Medulla oblongata (tissue), 1 donor: ENCODE measurements around the gene SH3PXD2A.
"Not testable (repeated sequence)": the region's sequence is repeated elsewhere in the genome, so short reads cannot be mapped to it uniquely, and the experiment has no call there.

Source experiments
- DNase-seq: peaks from one replicate; pipeline ENCODE4 v3.0.0-alpha.2; 2015; ENCODE audit errors: extremely low spot score

The SH3PXD2A gene

DNA sequence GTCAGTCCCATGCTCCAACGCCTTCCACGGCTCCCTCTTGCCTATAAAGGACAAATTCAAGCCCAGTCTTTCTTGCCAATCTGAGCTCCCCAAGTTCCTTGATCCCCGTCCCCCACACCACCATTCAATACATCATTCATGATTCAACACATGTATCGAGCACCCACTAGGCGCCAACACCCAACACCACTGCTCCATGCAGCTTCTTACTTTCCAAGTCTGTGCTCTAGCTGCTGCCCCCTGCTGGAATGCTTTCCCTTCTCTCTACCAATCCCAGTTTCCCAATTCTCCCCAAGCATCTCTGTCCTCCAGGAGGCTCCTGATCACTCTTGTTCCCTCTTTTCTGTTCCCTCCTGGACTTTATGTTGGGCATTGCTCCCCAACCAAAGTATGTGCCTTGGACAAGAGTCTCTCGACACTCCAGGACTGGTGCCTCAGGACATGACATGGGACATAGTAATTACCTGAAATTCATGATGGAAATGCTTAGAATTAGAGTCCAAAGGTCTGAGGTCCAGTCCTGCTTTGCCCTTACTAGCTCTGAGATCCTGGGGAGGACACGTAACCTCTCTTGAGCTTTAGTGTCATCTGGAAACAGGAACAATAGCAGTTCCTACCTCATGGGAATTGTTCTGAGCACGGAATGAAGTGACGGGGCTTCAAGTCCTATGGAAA, 189.2 kb downstream of the SH3PXD2A start:
- DNase-seq, result peak; percentile 45

DNA sequence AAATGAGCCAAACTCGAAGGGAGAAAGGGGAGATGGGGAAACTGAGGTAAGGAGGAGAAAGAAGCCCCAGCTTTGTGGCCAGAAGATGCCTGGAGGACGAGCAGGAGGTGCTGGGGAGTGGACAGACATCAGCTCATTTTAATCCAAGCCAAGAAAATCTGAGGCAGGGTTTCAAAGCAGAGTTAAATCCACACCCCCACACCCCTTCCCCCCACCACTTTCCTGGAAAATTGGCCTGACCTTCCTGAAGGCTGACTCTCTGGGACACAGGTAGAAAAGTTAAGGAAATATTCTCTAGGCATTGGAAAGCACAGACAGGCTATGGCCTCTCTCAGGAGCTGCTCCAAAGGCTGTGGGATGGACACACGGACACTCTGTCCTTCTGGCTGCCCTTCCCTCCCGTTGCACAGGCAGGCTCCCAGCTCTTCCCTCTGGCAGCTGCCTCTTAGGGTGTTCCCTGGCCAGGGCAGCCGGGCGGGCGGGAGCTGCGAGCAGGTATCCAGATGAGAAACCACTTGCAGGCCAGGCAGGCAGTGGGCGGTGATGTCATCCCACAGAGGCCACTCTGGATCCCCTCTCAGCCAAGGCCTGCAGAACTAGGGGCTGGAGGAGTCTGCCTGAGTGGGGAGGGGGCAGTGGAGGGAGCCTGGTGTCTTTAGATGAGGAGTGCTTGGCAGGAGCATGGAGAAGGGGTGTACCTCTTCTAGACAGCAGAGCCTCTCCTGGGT, 190.1 kb downstream of the SH3PXD2A start:
- no peak for DNase-seq

DNA sequence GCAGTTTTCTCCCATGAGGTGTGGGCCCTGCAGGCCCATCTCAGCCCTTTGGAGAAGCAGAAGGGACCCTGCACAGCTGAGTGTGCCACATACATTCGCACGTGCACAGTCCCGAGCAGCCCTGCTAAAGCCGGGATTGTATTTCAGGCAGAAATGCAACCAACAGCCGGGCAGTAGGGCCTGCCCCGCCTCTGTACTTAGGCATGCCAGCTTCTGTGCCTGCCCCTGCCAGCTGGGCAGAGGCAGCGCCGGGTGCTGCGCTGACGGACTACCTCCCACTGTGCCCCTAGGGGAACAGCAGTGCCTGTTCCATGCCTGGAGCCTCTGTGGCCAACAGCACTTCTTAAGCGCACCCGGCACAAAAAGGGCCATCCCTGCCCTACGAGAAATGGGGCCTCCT, 191.6 kb downstream of the SH3PXD2A start:
- DNase-seq, result peak; percentile 88

DNA sequence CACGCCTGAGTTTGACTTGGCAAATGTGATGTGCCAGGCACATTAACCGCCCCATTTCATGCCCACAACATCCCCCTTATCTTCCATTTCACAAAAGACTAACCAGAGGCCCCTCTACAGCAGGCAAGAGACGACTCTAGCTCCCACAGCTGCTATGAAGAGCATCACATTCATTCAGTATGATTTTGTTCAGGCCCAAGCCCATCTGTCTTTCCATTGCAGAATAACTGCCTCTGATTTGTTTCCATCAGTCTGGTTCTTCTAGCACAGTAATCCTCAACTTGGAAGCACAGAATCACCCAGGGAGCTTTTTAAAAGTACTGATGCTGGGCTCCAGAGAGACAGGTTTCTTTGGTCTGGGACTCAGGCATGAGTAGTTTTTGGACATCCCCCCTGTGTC, 192.1 kb downstream of the SH3PXD2A start:
- DNase-seq, result no peak

DNA sequence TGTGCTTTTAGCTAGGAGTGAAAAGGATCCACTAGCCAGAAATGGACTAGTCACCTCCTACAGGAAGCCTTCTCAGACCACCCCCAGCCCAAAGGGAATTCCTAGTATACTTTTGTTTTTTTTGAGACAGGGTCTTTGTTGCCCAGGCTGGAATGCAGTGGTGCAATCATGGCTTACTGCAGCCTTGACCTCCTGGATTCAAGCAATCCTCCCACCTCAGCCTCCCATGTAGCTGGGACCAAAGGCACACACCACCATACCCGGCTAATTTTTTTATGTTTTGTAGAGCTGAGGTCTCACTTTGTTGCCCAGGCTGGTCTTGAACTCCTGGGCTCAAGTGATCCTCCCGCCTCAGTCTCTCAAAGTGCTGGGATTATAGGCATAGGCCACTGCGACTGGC, 192.7 kb downstream of the SH3PXD2A start:
- DNase-seq, result not testable (repeated sequence)

DNA sequence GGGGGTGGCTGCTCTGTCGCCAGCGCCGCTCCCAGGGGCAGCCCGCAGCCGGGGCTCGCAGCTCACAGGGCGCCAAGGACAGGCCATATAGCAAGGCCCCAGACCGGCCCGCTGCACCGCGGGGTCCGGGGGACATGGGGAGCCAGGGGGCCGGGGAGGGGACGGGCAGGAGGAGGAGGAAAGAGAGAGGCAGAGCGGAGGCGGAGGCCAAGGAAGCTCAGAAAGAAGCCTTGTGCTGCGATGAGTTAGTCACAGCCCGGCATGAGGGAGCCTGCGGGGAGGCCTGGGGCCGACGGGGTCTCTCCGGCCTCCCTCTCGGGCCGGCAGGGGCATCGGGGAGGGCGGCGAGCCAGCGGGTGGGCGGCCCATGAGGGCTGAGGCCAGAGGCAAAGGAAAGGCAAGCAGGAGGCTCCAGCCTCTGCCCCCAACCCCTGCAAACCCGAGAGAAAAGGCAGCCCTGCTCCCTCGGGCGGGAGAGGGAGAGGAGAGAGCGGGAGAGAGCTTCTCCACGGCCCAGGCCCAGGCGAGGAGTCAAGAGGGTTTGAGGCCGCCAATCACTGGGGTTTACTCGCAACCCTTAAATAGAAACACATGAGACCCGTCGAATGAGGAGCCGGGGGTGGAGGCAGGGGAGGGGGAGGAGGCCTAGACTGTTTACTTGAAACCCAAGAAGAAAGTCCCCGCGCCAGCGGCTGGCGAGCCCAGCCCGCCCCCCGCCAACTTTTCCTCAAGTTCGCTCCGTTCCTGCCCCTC, 194.0 kb downstream of the SH3PXD2A start:
- DNase-seq, result peak; percentile 54

DNA sequence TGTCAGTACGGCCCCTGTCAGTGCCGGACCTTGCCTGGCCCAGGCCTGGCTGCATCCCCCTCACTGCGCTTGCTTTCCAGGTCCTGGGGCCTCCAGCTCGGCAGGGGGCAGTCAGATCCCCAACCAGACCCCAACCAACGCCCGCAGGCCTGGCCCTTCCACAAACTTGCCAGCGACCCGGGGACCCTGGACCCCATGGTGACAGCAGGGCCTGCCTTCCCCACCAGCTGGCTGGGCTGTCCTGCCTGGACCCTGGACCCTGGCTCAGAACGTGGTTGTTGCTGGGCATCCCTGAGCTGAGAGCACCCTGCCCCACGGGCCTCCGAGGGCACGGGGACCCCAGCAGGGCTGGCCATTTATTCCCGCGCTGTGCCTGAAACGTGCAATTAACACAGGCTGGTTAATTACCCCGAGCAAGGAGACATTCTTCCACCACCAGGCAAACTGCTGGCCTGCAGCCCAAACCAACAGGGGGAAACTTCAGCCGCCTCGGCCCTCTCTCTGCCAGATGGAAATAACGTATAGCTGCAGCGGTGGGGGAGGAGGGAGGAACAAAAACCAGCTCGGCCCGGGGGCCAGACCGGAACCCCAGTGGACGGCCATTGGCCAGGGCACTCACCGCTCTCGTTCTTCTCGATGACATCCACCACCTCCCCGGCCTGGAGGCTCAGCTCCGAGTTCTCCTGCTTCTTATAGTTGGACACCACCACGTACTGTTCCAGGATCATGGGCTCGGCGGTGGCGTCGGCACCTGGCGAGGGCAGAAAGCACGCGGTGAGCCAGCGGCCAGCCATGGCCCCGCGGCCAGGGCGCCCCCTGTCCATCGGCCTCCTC, 194.8 kb downstream of the SH3PXD2A start:
- DNase-seq, result no peak

DNA sequence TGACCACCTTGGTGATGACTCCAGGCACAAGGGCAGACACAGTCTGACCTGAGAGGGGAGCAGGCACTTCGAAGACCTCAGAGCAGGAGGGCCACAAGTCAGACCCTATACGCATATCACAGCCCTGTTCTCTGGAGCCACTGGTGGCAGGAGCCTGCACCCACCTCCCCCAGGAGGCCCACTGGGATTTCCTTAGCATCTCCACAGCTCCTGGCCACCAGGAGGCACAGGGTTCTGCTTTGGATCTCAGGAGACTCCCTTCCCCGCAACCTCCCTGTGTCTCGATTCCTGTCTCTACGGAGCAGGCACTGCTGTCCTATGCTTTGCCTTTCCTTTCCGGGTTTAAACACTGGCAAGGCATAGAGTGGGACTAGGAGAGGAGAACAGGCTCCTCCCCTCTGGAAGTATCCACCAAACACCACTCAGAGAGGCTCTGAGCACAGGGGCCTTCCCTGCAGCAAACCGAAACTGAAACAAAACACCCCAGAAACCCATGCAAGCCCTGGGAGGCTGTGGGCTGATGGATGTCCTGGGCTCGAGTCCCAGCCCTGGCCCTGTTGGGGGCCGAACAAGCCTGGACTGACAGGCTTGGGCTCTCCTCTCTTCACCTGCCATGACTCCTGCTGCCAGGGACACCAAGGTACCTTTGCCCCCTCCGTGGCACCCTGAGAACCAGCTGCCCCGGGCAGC, 195.6 kb downstream of the SH3PXD2A start:
- DNase-seq, result peak; percentile 89

DNA sequence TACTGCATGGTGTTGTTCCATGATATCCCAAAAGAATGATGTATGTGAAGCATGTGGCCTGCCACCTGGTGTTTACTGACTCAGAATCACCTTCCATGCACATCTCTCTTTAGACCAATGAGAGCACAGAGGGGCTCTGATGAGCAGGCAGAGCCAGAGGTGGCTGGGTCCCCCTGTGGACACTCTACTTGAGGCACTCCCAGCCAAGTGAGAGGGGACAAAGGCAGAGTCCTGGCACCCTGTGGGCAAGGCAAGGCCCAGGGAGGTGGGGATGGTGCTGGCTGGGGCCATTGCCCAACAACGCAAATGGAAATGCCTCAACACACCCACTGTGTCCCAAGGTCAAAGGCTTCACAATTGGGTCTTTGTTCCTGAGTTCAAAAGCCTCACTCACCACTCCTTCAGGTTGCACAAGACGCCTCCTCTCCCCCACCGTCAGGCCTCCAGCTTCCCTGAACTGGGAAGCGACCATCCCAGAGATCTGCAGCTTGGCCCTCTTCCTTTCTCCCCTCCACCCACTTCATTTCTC, 197.3 kb downstream of the SH3PXD2A start:
- no peak for DNase-seq

DNA sequence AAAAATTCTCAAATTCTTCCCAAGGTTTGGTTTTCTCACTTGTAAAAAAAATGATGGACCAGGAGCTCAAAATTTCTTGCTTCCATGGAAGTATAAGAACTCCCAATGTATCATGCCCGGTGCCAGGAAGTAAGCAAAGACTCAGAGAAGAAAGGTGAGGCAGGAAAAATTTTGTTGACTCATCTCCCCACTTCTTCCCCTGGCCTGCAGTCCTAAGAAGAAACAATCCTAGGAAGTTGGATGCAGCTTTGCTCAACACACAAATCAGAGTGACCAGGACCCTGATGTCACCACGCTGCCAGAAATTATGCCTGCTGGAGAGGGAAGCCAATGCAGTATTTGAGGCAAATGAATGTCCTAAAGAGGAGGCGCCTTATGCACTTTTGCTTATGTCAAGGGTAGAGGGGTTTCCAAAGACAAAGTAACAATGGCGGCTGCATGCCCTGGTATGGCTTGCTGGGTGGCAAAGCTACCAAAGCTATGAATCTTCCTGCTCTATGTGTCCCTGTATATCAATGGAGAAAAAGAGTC, 198.2 kb downstream of the SH3PXD2A start:
- DNase-seq, result no peak

DNA sequence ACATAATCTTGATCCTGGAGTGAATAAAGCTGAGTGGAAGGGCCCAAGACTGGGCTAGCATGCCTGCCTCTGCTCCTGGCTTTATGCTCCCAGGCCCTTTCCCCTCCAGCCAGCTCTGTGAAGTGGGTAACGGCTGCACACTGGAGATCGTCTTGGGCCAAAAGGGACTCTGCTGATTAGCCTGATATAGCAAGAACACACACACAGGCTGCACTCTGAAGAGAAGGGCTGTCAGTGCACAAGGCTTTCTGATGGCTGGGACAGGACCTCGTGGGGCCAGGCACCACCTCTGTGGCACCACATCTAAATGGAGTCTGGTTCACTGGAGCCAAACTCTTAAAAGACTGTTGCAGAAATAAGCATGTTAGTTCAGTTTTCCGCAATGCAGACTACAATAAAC, 200.5 kb downstream of the SH3PXD2A start:
- DNase-seq, result no peak

DNA sequence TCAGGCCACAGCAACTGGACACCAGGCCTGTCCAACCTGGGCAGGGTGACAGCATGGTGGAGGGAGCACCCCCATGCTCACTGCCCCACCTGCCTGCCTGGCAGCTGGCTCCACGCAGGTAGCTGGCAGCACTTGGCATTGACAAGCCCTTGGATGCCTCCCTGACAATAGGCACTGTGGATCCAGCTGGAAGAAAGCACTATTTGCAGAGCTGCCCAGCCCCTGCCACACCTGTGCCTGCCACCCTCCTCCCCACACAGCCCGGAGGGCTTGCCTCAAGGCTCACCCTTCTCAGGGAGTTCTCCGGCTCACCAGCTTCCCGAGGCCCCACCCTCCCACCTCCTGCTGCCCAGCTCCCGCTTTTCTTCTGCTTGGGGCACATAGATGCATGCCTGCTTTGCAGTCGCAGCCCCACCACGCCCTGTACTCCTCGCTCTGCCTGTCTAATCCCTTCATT, 201.8 kb downstream of the SH3PXD2A start:
- no peak for DNase-seq

DNA sequence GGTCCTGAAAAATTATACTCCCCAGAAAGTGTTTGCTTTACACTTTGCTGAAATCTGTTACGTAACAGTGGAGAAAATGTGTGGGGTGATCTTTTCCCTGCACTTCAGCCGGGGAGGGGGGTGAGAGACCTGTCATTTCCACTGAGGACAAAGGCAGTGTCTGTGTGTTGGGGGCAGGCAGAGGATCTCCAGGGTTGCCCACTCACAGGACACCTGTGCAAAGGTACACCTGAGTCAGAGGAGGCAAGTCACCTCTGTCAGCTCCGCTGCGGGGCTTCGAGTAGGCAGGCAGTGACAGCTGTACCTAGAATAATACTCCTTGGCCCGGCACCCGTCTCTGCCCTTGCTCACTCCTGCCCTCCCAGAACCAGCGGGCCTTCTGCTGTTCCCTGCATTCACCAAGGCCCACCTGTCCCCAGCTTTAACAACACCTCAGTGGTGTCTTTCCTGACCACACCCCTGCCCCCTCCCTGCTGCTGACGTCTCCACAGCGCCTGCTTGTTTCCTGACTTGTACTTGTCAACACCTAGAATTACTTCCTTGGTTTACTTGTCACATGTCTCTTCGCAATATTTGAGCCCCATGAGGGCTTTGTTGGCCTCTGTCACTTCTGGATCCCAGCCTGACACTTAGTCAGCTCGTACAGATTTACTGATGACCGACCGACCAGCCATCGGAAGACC, 202.6 kb downstream of the SH3PXD2A start:
- no peak for DNase-seq

DNA sequence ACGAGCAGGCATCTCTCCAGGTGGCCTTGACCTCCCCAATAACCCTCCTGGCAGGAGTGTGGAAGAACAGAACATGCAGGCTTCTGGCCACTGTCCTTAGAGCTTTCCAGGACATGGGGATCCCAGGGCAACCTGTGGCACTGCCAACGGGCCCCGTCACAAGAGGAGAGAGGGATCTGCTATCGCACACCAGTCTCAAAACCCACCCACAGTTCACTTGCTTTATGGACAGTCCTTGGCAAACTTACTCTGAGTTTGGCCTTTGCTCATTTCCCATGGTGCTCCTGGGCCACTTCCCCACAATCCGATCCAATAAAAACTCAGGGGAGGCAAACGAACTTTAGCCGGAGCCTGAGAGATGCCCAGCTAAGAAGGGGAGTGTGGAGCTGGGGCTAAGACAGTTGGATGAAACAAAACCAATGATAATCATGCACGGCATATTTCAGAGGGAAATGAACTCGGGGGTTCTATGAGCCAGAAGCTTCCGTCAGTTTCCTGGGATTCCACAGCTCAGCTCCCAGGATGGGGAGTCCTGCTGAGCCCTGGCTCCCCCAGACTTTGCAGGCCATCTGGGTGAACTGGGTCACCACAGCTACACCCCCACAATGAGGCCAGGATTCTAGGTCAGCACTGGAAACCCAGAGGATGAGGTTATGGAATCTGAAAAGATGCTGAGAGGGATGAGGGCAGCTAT, 203.4 kb downstream of the SH3PXD2A start:
- DNase-seq, result peak; percentile 74

DNA sequence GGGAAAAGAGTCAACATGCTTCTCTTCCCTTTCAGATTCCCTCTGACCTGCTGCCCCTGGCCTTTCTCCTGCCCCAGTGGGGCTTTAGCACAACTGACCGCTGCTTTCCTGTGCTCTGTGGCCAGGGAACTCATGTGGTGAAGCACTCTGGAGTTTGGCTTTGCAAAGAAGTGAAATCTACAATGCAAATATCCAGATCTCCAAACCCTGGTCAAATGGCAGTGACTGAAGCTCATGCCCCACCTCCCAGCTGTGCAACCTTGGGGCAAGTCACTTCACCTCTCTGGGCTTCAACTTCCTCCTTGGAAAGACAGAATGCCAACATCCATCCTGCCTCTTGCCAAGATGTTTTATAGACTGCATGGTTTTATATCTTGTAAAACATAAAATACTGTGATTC, 204.0 kb downstream of the SH3PXD2A start:
- DNase-seq, result no peak

DNA sequence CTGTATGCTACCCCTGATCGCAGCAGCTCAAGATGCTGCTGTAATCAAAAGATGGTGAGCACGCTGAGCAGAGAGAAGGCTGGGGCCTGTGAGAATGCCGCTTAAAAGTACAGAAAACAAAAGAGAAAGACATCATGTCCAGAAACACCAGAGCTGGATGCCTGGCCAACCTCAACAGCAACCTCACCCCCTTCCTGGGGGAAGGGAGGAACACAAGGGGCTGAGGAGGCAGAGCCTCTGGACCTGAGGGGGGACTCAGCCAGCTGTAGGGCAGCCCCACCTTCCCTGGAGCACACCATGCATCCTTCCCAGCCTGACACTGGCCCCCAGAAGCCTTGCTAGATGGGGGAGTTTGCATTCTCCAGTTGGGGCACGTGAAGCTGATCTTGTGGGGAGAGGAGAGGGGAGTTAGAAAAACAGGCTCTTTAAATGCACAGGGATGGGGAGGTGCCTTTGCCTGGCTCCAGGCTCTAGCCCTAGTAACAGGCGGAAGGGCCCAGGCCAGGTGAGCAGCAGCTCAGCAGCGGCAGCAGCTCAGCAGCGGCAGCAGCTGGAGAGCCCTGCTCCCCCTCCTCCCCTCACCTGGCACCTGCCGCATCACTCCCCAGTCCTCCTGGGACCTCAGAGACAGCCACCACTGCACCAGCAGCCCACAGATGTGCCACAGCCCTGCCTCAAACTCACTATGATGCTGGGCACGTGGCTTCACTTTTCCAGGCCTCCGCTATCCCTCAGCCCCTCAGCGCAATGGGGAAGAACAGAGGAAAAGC, 205.5 kb downstream of the SH3PXD2A start:
- DNase-seq, result no peak

DNA sequence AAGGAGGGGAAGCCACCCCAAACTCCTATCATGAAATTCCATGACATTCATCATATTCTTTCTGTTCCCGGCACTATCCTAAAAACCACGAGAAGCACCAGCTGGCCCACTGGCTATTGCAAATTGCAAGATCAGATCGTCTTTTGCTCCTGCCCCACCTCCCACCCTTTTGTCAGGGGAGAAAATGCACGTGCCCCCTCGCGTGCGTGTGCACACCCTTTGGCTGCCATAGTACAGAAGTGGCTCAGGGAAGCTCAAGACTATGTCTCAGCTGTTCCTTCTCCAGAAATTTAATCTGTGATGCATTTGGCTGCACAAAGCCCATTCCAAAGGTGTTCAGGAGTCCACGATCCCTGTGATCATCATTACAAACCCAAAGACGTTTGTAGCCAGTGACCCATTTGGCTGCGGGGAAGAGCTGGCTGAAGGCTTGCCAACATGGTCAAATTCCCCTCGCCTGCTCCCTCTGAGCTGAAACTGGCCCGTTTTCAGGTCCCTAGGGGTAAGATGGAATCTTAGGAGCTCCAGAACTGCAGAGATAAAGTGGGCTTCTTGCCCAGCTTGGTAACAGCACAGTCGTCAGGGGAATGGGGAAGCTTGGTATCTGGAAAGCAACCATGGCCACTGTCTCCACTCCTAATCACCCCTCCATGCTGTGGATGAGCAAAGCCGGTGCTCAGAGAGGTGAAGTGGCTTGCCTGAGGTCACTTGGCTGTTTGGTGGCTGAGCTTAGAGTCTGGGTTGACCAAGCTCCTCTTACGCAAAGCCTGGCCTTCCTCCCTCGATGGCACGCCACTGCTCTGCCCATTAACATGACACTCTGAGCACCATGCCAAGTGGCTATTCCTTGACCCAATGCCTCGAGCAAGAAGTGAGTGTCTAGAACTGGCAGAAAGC, 206.5 kb downstream of the SH3PXD2A start:
- DNase-seq, result no peak

DNA sequence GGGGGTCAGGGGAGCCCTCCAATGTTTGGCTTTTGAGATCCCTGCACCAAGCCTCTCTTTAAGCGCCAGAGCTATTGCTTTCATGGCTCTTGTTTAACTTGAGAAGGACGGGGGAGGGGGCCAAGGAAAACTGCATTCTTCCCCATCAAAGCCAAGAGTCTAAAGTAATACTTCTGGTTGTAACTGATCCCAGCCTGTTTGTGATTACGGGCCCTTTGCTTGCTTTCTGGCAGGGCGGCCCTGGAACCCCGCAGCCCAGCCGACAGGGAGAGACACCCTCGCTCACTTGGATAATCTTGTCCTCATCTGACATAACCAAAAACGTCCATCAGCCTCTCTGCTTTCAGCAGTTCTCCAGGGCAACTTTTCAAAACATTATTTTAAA, 207.1 kb downstream of the SH3PXD2A start:
- no peak for DNase-seq
